A673 (cell line): ENCODE results near the gene ITPRIPL2.

Source experiments
- EZH2 ChIP-seq: fragments of 200-600 bp; sonication (generic); IDR thresholded peaks from 2 replicates; pipeline ENCODE4 v1.6.1; 2017; ENCODE audit warnings: borderline replicate concordance, low read depth, mild to moderate bottlenecking, mixed read lengths, antibody characterized with exemption, low read length; ENCODE audit not compliant: poor library complexity, severe bottlenecking
- TF ChIP-seq, protein P1 (sequence below): fragments of 300-800, 200-600 bp; sonication (generic); conservative IDR thresholded peaks from 2 replicates; pipeline ENCODE4 v1.5.1; 2017; ENCODE audit warnings: low read depth, mild to moderate bottlenecking, antibody characterized with exemption, low read length, moderate library complexity, mixed read lengths

DNA sequence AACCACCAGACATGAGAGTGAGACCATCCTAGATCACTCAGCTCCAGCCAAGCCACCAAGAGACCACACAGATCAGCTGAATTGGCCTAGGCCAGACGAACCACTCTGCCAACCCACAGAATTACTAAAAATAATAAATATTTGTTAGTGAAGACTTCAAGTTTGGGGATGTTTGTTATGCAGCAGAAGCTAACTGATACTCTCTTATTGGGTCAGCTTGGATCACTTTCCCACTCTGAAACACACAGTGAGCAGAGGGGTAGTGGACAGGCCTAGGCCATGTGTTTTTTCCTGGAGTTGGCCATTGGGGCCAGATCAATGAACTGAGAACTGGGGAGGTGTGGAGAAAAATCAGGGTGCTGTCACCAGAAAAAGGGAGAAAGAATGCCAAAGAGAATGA is 15.6 kb upstream of the ITPRIPL2 start:
- TF ChIP-seq, protein P1, sequence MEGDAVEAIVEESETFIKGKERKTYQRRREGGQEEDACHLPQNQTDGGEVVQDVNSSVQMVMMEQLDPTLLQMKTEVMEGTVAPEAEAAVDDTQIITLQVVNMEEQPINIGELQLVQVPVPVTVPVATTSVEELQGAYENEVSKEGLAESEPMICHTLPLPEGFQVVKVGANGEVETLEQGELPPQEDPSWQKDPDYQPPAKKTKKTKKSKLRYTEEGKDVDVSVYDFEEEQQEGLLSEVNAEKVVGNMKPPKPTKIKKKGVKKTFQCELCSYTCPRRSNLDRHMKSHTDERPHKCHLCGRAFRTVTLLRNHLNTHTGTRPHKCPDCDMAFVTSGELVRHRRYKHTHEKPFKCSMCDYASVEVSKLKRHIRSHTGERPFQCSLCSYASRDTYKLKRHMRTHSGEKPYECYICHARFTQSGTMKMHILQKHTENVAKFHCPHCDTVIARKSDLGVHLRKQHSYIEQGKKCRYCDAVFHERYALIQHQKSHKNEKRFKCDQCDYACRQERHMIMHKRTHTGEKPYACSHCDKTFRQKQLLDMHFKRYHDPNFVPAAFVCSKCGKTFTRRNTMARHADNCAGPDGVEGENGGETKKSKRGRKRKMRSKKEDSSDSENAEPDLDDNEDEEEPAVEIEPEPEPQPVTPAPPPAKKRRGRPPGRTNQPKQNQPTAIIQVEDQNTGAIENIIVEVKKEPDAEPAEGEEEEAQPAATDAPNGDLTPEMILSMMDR: no peak
- no peak for TF ChIP-seq EZH2
